Gastrocnemius medialis (tissue), 4 donors: ENCODE measurements around the gene NR4A1. TPM values are rescaled to one million over a fixed set of nuclear protein-coding genes. Genes with fewer than 3 reads are reported as not detected.
A peak's percentile ranks its signal among the peaks of the same experiment; 100 is the strongest.

Source experiments
- ATAC-seq, 2 donors: fragments of 150-250 bp; one replicate each; pipeline ENCODE4 v1.9.1; 2016
- DNase-seq, 2 donors: peaks; one replicate each; pipeline ENCODE4 v3.0.0-alpha.2; 2019
- H3K27ac ChIP-seq, 4 donors: fragments of 200-600 bp; sonication (generic); 1 replicate in 1 of 4; 2 replicates in 3 of 4; pipeline ENCODE4 v1.5.1; 2016 to 2018; ENCODE audit warnings: mild to moderate bottlenecking in 2 of 4, moderate library complexity in 1 of 4
- H3K27me3 ChIP-seq, 3 donors: fragments of 200-600 bp; sonication (generic) in 2 of 3; 1 replicate in 1 of 3; 2 replicates in 2 of 3; pipeline versions ENCODE4 v1.5.1 to v1.6.0; 2016 to 2019; ENCODE audit warnings: mild to moderate bottlenecking in 1 of 3, moderate library complexity in 1 of 3
- H3K36me3 ChIP-seq, 2 donors: fragments of 200-600 bp; sonication (generic) in 1 of 2; one replicate each; pipeline ENCODE4 v1.5.1; 2017 to 2018
- H3K4me1 ChIP-seq, 2 donors: fragments of 200-600 bp; sonication (generic) in 1 of 2; one replicate each; pipeline ENCODE4 v1.5.1; 2016 to 2017; ENCODE audit warnings: mild to moderate bottlenecking in 2 of 2
- H3K4me3 ChIP-seq, 4 donors: fragments of 200-600 bp; sonication (generic) in 3 of 4; 1 replicate in 1 of 4; 2 replicates in 3 of 4; pipeline ENCODE4 v1.5.1; 2016 to 2019; ENCODE audit warnings: mild to moderate bottlenecking in 2 of 4
- H3K9me3 ChIP-seq, 3 donors: fragments of 200-600 bp; sonication (generic) in 2 of 3; 1 replicate in 1 of 3; 2 replicates in 2 of 3; pipeline ENCODE4 v1.5.1; 2016 to 2019
- CTCF ChIP-seq, 5 experiments: fragments of 450-650 bp in 3 of 5; fragments of 200-600 bp in 2 of 5; sonication (generic) in 2 of 5; IDR thresholded peaks in 4 of 5; conservative IDR thresholded peaks in 1 of 5; 1 replicate in 4 of 5; 2 replicates in 1 of 5; pipeline ENCODE4 v1.5.1; 2016 to 2019; ENCODE audit warnings: antibody characterized with exemption in 5 of 5, mild to moderate bottlenecking in 3 of 5, moderate library complexity in 3 of 5
- POLR2A ChIP-seq, 2 donors: fragments of 450-650 bp; IDR thresholded peaks; one replicate each; pipeline ENCODE4 v1.6.1; 2017; ENCODE audit warnings: antibody characterized with exemption in 2 of 2, mild to moderate bottlenecking in 2 of 2, moderate library complexity in 2 of 2
- in situ Hi-C, 4 donors: fragments of 200-750 bp; cut with MboI; loops; one replicate each; pipeline versions ENCODE4 v1.15.0 to v1.8.0; 2017; ENCODE audit warnings: low sequenced_read_pairs in 4 of 4
- intact Hi-C: fragments of 100-400 bp; cut with DNase I; formaldehyde crosslinking; loops from one replicate; pipeline ENCODE4 v1.15.1; 2023; ENCODE audit warnings: low total_unique reads
- total RNA-seq, 4 donors: library from RNA; depleted of rRNA; stranded (reverse); fragments of >200 nt; gene quantifications; one replicate each; pipeline versions ENCODE4 v1.1.0 to v1.2.3, GENCODE V29; 2016

NR4A1 gene
- total RNA-seq, 4 donors from 2014 or later = 36.3 to 248 (median 90.1) TPM

GRCh38 chr12:52018433-52019112 is 32.7 kb upstream of the NR4A1 start:
- no peak for DNase-seq
- intact Hi-C loops = no loop called here

DNA sequence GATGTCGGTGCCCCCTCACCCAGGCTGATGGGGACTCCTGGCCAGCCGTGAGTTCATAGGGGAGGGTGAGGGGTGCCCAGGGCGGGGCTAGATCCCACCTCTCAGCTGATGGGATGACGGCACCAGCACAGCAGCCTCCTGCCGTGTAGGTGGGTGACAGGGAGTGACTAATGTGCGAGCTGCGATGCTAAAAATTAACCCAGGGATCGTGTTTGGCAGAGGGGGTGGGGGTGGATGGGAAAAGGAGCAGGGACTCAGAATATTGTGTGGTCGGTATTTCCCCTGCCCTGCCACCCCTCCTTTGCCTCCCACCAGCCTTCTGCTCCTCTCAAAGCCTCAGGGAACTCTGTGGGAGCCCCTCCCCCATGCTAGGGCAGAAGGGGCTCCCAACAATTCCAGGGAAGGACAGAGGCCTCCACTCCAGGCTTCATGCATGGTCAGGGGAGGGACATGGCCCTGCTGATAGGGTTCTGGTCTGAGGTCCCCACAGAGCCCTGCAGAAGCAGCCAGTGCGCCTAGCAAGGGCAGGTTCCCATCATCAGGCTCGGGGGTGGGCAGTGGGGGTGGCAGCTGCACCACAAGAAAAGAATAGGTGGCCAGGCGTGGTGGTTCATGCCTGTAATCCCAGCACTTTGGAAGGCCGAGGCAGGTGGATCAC is 32.0 kb upstream of the NR4A1 start:
- Histone ChIP-seq H3K36me3 (no peaks in the 10 kb centered on the region), H3K9me3 (no peaks in the 10 kb centered on the region), H3K4me3 (no peak overlapping the region), H3K27me3 (no peaks in the 10 kb centered on the region), H3K4me1 (peaks cover 4 to 17% of the 10 kb centered on the region in 2 donors), H3K27ac (no peak overlapping the region)
- in situ Hi-C loops (no loop called here), intact Hi-C loops (no loop called here)
- DNase-seq (no peak), ATAC-seq (no peak)
- TF ChIP-seq CTCF (IDR thresholded peaks at IDR 0.05 in 4 of 5, conservative IDR thresholded peaks at IDR 0.05 in 1 of 5) = no peak
- TF ChIP-seq POLR2A (IDR thresholded peaks at IDR 0.05) = no peak

More at GRCh38 chr12:52018433-52019112, 32.7 kb upstream of the NR4A1 start:
- TF ChIP-seq POLR2A (IDR thresholded peaks at IDR 0.05) = no peak
- no peak for TF ChIP-seq CTCF (IDR thresholded peaks at IDR 0.05 in 4 of 5, conservative IDR thresholded peaks at IDR 0.05 in 1 of 5)
- in situ Hi-C loops = no loop called here
- Histone ChIP-seq H3K27me3 (no peaks in the 10 kb centered on the region), H3K36me3 (no peaks in the 10 kb centered on the region), H3K9me3 (no peaks in the 10 kb centered on the region), H3K4me3 (no peak overlapping the region), H3K27ac (no peak overlapping the region), H3K4me1 (peaks cover 0 to 11% of the 10 kb centered on the region in 2 donors)
- ATAC-seq = no peak

DNA sequence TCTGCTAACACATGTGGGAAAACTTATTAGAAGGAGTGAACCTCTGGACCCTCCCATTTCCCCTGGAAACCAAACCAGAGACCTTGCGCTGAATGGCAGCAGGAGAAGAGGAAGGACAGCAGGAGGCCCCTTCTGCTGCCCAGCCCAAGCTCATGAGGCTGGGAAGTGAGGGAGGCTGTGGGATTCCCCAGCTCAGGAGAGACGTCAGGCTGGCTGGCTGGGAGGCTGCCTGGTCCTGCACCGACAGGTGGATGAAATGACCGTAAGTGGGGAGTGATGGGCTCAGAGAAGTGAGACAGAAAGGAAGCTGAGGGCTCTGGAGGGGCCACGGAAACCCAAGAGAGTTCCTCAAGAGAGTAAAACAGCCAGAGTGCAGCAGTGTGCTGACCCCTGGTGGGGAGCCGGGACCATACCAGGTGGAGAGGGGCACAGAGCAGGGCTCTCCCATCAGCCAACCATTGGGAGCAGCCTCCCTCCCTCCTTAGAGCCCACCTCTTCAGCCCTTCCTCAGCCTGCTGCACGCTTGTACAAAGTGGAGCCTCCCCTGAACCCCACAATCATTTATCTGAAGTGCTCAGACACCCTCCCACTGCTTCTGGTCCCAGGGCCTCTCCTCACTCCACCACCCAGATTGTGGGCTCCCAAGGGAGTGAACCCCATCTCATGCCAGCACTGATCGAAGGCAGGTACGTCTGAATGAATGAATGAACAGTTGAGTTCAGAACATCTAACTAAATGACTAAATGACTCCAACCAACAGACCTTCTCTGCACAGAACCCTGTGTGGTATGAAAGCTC is 30.5 kb upstream of the NR4A1 start:
- ATAC-seq (no peak), DNase-seq (no peak)
- TF ChIP-seq CTCF (IDR thresholded peaks at IDR 0.05 in 4 of 5, conservative IDR thresholded peaks at IDR 0.05 in 1 of 5) = peak; percentile 15 to 57 (median 49)
- TF ChIP-seq POLR2A (IDR thresholded peaks at IDR 0.05) = no peak
- Histone ChIP-seq H3K27me3 (no peaks in the 10 kb centered on the region), H3K27ac (no peak overlapping the region), H3K36me3 (no peaks in the 10 kb centered on the region), H3K4me3 (no peak overlapping the region), H3K9me3 (no peaks in the 10 kb centered on the region), H3K4me1 (peaks cover 17 to 28% of the 10 kb centered on the region in 2 donors)
- intact Hi-C loops = no loop called here
- in situ Hi-C loops = loop anchor here in 1 of 4 donors (10.0 kb wide), 1 partner anchor 64 kb away; no protein-coding TSS in a partner anchor

- ATAC-seq = no peak
- no peaks in the 10 kb centered on the region for H3K9me3 ChIP-seq
- peak overlapping the region; percentile 64 to 78 (median 74) for H3K4me3 ChIP-seq
- no peak for DNase-seq
- no peaks in the 10 kb centered on the region for H3K27me3 ChIP-seq
- TF ChIP-seq CTCF (IDR thresholded peaks at IDR 0.05 in 4 of 5, conservative IDR thresholded peaks at IDR 0.05 in 1 of 5) (no peak), POLR2A (IDR thresholded peaks at IDR 0.05) (no peak)
- in situ Hi-C loops = loop anchor here in 1 of 4 donors (10.0 kb wide), 1 partner anchor 62 kb away; no protein-coding TSS in a partner anchor
- peaks cover 36 to 46% of the 10 kb centered on the region in 2 donors for H3K4me1 ChIP-seq
- H3K27ac ChIP-seq = peak overlapping the region in 2 of 4 donors; percentile 44
- no peaks in the 10 kb centered on the region for H3K36me3 ChIP-seq
- intact Hi-C loops = loop anchor here (1.0 to 2.0 kb wide), 2 partner anchors 20 to 70 kb away; no protein-coding TSS in a partner anchor
Observed at GRCh38 chr12:52022841-52023181, 28.4 kb upstream of the NR4A1 start.
